Uterus (tissue), 4 donors: ENCODE data around the gene PI4KA. TPM values are rescaled to one million over a fixed set of nuclear protein-coding genes. Genes with fewer than 3 reads are reported as not detected.
A peak's percentile ranks its signal among the peaks of the same experiment; 100 is the strongest.

Experiments
- DNase-seq, 2 donors: peaks; one replicate each; pipeline ENCODE4 v3.0.0-alpha.2; 2019 to 2020
- H3K27ac ChIP-seq, 2 donors: fragments of 200-600 bp; sonication (generic); 1 replicate in 1 of 2; 2 replicates in 1 of 2; pipeline ENCODE4 v1.5.1; 2016 to 2018
- H3K27me3 ChIP-seq, 2 donors: fragments of 200-600 bp; sonication (generic); one replicate each; pipeline ENCODE4 v1.5.1; 2018 to 2019; ENCODE audit warnings: control low read depth in 1 of 2
- H3K36me3 ChIP-seq, 2 donors: fragments of 200-600 bp; sonication (generic); one replicate each; pipeline ENCODE4 v1.5.1; 2019; ENCODE audit warnings: control low read depth in 1 of 2
- H3K4me1 ChIP-seq, 2 donors: fragments of 200-600 bp; sonication (generic); one replicate each; pipeline ENCODE4 v1.5.1; 2018 to 2019; ENCODE audit warnings: control low read depth in 1 of 2
- H3K4me3 ChIP-seq, 2 donors: fragments of 200-600 bp; sonication (generic); 1 replicate in 1 of 2; 2 replicates in 1 of 2; pipeline ENCODE4 v1.5.1; 2018 to 2019; ENCODE audit warnings: mild to moderate bottlenecking in 1 of 2
- H3K9me3 ChIP-seq, 2 donors: fragments of 200-600 bp; sonication (generic); one replicate each; pipeline ENCODE4 v1.5.1; 2019; ENCODE audit warnings: control low read depth in 1 of 2
- POLR2A ChIP-seq, 2 donors: fragments of 450-650 bp; IDR thresholded peaks; one replicate each; pipeline ENCODE4 v1.6.1; 2016; ENCODE audit warnings: antibody characterized with exemption in 2 of 2, mild to moderate bottlenecking in 1 of 2, moderate library complexity in 1 of 2
- intact Hi-C: fragments of 100-400 bp; cut with DNase I; formaldehyde crosslinking; loops from one replicate; pipeline ENCODE4 v1.15.1; 2023; ENCODE audit warnings: low total_unique reads
- total RNA-seq, 4 donors: library from RNA; depleted of rRNA in 3 of 4; stranded (reverse); fragments of >200 nt in 3 of 4; gene quantifications; one replicate each; pipeline versions ENCODE4 v1.1.0 to v1.2.4, GENCODE V29; 2014 to 2023
- TF ChIP-seq, protein P1 (sequence below), 4 experiments: fragments of 200-600 bp in 2 of 4; fragments of 450-650 bp in 2 of 4; sonication (generic) in 2 of 4; IDR thresholded peaks; one replicate each; pipeline ENCODE4 v1.5.1; 2016 to 2019; ENCODE audit warnings: antibody characterized with exemption in 4 of 4, mild to moderate bottlenecking in 2 of 4, moderate library complexity in 1 of 4
- donor health status: DM: yes; HTN: yes; CAD: no.

PI4KA gene
- total RNA-seq, 4 donors from 2014 or later, result 48.9 to 238 (median 108) TPM

DNA sequence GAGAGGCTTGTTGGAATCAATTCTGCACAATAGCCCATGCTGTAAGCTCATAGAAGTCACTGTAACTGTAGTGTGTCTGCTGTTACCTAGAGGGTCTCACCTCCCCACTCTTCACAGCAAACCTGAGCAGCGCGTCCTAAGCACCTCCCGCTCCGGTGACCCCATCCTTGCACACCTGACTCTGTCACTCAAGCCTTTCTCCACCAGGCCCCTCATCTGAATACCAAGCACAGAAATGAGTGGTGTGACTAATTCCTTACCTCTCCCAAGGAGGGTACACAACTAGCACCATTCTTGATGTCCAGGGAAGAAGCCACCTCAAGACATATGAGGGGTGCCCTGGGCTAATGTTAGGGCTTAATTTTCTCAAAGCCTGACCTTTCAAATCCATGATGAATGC, 71.4 kb downstream of the PI4KA start:
- Histone ChIP-seq H3K36me3 (no peaks in the 10 kb centered on the region), H3K4me3 (no peak overlapping the region), H3K4me1 (no peaks in the 10 kb centered on the region), H3K27me3 (no peaks in the 10 kb centered on the region), H3K9me3 (no peaks in the 10 kb centered on the region), H3K27ac (no peak overlapping the region)
- intact Hi-C loops, result no loop called here
- TF ChIP-seq POLR2A (IDR thresholded peaks at IDR 0.05), result no peak
- TF ChIP-seq, protein P1, sequence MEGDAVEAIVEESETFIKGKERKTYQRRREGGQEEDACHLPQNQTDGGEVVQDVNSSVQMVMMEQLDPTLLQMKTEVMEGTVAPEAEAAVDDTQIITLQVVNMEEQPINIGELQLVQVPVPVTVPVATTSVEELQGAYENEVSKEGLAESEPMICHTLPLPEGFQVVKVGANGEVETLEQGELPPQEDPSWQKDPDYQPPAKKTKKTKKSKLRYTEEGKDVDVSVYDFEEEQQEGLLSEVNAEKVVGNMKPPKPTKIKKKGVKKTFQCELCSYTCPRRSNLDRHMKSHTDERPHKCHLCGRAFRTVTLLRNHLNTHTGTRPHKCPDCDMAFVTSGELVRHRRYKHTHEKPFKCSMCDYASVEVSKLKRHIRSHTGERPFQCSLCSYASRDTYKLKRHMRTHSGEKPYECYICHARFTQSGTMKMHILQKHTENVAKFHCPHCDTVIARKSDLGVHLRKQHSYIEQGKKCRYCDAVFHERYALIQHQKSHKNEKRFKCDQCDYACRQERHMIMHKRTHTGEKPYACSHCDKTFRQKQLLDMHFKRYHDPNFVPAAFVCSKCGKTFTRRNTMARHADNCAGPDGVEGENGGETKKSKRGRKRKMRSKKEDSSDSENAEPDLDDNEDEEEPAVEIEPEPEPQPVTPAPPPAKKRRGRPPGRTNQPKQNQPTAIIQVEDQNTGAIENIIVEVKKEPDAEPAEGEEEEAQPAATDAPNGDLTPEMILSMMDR (IDR thresholded peaks at IDR 0.05), result no peak
- no peak for DNase-seq

DNA sequence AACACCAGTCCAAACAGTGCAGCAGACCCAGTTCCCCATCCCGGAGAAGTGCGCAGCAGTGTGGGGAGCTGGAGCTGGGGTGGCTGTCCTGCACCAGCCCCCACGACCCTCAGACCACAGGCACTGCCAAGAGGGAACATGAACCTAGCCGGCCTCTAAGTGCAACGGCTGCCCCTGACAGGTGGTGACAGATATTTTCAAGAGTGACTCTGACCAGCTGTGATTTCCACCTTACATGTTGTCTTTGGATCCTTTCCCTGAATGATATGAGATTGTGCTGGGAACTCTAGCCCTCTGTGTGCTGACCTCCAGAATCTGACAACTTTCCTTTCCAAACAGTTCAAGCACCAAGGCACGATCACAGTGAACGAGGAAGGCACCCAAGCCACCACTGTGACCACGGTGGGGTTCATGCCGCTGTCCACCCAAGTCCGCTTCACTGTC, 72.1 kb downstream of the PI4KA start:
- TF ChIP-seq, protein P1 (IDR thresholded peaks at IDR 0.05), result no peak
- no peak for TF ChIP-seq POLR2A (IDR thresholded peaks at IDR 0.05)
- Histone ChIP-seq H3K9me3 (no peaks in the 10 kb centered on the region), H3K4me3 (no peak overlapping the region), H3K27ac (no peak overlapping the region), H3K36me3 (no peaks in the 10 kb centered on the region), H3K4me1 (no peaks in the 10 kb centered on the region), H3K27me3 (no peaks in the 10 kb centered on the region)
- DNase-seq, result no peak
- intact Hi-C loops, result no loop called here

DNA sequence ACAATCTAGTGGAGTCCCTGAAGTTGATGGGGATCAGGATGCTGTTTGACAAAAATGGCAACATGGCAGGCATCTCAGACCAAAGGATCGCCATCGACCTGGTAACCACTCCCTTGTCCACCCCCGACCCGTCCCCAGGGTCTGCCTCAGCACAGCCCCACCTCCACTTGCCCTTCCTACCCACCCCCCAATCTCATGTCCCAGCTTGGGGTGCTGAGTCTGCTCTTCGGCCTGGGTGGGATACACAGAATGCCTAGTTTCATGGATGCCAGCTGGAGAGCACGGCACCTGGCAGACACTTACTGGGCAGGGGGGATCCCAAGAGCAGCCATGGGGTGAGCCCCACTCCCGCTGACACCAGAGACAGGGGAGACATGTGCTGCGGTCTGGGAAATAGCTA, 72.6 kb downstream of the PI4KA start:
- Histone ChIP-seq H3K9me3 (no peaks in the 10 kb centered on the region), H3K36me3 (no peaks in the 10 kb centered on the region), H3K27ac (no peak overlapping the region), H3K27me3 (no peaks in the 10 kb centered on the region), H3K4me3 (no peak overlapping the region), H3K4me1 (no peaks in the 10 kb centered on the region)
- intact Hi-C loops, result no loop called here
- TF ChIP-seq, protein P1 (IDR thresholded peaks at IDR 0.05), result no peak
- no peak for TF ChIP-seq POLR2A (IDR thresholded peaks at IDR 0.05)
- DNase-seq, result no peak

DNA sequence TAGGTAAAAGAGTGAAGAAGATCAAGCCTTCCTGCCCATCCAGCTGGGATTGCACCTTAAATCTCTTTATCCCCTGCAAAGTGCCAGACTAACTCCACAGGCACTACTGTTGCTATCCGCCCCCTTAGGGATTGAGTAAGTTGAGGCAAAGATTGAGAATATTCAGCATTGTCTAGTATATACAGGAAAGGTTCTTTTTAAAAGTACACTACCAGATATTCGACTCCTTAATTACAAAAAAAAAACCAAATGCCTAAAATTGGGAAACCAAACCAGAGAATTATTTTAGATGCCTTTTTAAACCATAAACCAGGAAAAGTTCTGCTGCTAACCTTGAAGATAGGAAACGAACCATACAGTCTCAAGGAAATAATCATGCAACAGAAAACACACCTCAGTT, 73.2 kb downstream of the PI4KA start:
- Histone ChIP-seq H3K27ac (no peak overlapping the region), H3K4me1 (no peaks in the 10 kb centered on the region), H3K27me3 (no peaks in the 10 kb centered on the region), H3K36me3 (no peaks in the 10 kb centered on the region), H3K9me3 (no peaks in the 10 kb centered on the region), H3K4me3 (no peak overlapping the region)
- no peak for DNase-seq
- intact Hi-C loops, result no loop called here
- no peak for TF ChIP-seq POLR2A (IDR thresholded peaks at IDR 0.05)
- TF ChIP-seq, protein P1 (IDR thresholded peaks at IDR 0.05), result no peak

DNA sequence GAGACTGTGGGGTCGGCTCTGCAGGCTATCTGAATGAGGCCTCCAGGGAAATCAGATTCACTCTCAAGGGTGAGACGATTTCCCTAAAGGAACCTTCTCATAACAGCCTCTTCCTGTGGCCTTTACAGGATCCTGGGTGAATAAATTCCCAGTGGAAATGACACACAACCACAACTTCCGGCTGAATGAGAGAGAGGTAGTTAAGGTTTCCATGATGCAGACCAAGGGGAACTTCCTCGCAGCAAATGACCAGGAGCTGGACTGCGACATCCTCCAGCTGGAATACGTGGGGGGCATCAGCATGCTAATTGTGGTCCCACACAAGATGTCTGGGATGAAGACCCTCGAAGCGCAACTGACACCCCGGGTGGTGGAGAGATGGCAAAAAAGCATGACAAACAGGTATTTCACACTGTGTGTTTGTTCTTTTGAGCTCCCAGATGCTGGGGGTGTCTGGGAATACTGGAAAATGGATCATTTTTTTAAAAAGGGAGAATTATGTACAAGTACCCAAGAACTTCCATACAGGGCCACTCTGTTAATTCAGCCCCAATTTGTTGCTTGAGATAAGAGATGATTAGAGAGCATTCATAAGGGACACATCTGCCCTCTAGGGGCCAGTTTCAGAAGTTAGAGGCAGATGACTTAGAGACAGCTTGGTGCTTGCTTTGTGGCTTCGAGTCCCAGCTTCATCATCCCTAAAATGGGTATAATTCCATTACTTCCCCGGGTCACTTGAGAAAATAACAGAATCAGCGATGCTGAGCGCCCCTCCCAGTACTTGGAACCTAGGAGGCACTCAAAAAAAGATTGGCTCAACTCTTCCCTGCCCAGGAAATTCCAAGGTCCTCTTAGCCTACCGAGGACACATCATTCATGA, 74.5 kb downstream of the PI4KA start:
- Histone ChIP-seq H3K36me3 (no peaks in the 10 kb centered on the region), H3K27me3 (no peaks in the 10 kb centered on the region), H3K9me3 (no peaks in the 10 kb centered on the region), H3K27ac (no peak overlapping the region), H3K4me3 (no peak overlapping the region), H3K4me1 (no peaks in the 10 kb centered on the region)
- TF ChIP-seq, protein P1 (IDR thresholded peaks at IDR 0.05), result peak; percentile 47 to 69 (median 54)
- TF ChIP-seq POLR2A (IDR thresholded peaks at IDR 0.05), result no peak
- intact Hi-C loops, result no loop called here
- DNase-seq, result peak in 1 of 2 donors; percentile 44
